HepG2 (cell line): ENCODE data around the gene TRAF3. TPM values are rescaled to one million over a fixed set of nuclear protein-coding genes. Genes with fewer than 3 reads are reported as not detected.

Experiments
- ATAC-seq: fragments of 200-7000 bp; cut with Tn5 transposase; 3 replicates; pipeline ENCODE4 v1.9.1; 2020; ENCODE audit warnings: mild to moderate bottlenecking, moderate library complexity
- BruUV-seq: library from RNA; stranded (reverse); fragments of 400-500 nt; replicated peaks from 2 replicates; lab custom pipeline; 2021; lab: Mats Ljungman, UMichigan
- CTCF ChIA-PET: fragments of 300-600 bp; formaldehyde crosslinking; extraction: SDS; loops from one replicate; lab custom pipeline; 2021; ENCODE audit warnings: low total read pairs, inconsistent platforms, low intra/inter-chr PET ratio; lab: Yijun Ruan, JAX
- POLR2A ChIA-PET: fragments of 350-600 bp; sonication (Branson Sonifier 250); formaldehyde crosslinking; loops from one replicate; lab custom pipeline; 2020; ENCODE audit warnings: antibody characterized with exemption, inconsistent platforms; lab: Yijun Ruan, JAX
- DNase-seq: peaks from one replicate; pipeline ENCODE4 v3.0.0-alpha.2; 2015; ENCODE audit warnings: low spot score
- FAIRE-seq: peaks from 3 replicates; lab custom pipeline; 2011; peaks lifted over from hg19 to GRCh38; lab: Jason Lieb, UNC
- H2AFZ ChIP-seq: one replicate; pipeline ENCODE4 v1.6.1; 2011; ENCODE audit warnings: low read length, inconsistent platforms
- H3K27ac ChIP-seq: fragments of 300-600 bp; 3 replicates; pipeline ENCODE4 v1.8.0; 2011; ENCODE audit warnings: mixed run types, mild to moderate bottlenecking, mixed read lengths, low read length, inconsistent platforms; ENCODE audit not compliant: insufficient read depth; ENCODE audit errors: extremely low read length
- H3K27me3 ChIP-seq, 2 experiments: fragments of 200-600 bp in 1 of 2; 2 replicates in 1 of 2; 3 replicates in 1 of 2; pipeline versions ENCODE4 v1.6.0 to v1.8.0; 2011; ENCODE audit warnings: low read length in 2 of 2, mild to moderate bottlenecking in 2 of 2, moderate library complexity in 2 of 2, inconsistent platforms in 1 of 2; ENCODE audit not compliant: insufficient read depth in 2 of 2, control insufficient read depth in 1 of 2
- H3K36me3 ChIP-seq, 2 experiments: fragments of 200-600 bp in 1 of 2; replicated peaks in 1 of 2; 2 replicates in 1 of 2; 3 replicates in 1 of 2; pipeline versions ENCODE4 v1.5.1 to v1.8.0; 2011; ENCODE audit warnings: low read length in 2 of 2, inconsistent platforms in 1 of 2; ENCODE audit not compliant: insufficient read depth in 2 of 2, control insufficient read depth in 1 of 2
- H3K4me1 ChIP-seq: 2 replicates; pipeline ENCODE4 v1.5.1; 2012; ENCODE audit warnings: low read length, inconsistent platforms; ENCODE audit not compliant: insufficient read depth
- H3K4me2 ChIP-seq: 2 replicates; pipeline ENCODE4 v1.6.0; 2011; ENCODE audit warnings: low read depth, low read length, inconsistent platforms
- H3K4me3 ChIP-seq, 3 experiments: fragments of 200-600 bp in 1 of 3; sonication (generic), shearing (Covaris generic) in 1 of 3; replicated peaks in 1 of 3; 2 replicates each; pipeline ENCODE4 v1.5.1; 2011 to 2016; ENCODE audit warnings: low read length in 3 of 3, inconsistent platforms in 2 of 3, low read depth in 2 of 3, mild to moderate bottlenecking in 2 of 3, control low read depth in 1 of 3, mixed read lengths in 1 of 3; ENCODE audit not compliant: insufficient read depth in 1 of 3
- H3K79me2 ChIP-seq: one replicate; pipeline ENCODE4 v1.6.1; 2011; ENCODE audit warnings: low read length, inconsistent platforms; ENCODE audit not compliant: insufficient read depth
- H3K9ac ChIP-seq: 2 replicates; pipeline ENCODE4 v1.6.0; 2011; ENCODE audit warnings: mild to moderate bottlenecking, low read depth, low read length, inconsistent platforms; ENCODE audit not compliant: insufficient read depth
- H3K9me3 ChIP-seq: 2 replicates; pipeline ENCODE4 v1.5.1; 2012; ENCODE audit warnings: mild to moderate bottlenecking, low read length
- H4K20me1 ChIP-seq: 2 replicates; pipeline ENCODE4 v1.6.0; 2011; ENCODE audit warnings: inconsistent platforms, mild to moderate bottlenecking, low read length, moderate library complexity; ENCODE audit not compliant: insufficient read depth
- CCDC6 ChIP-seq: sonication (generic); formaldehyde crosslinking; IDR thresholded peaks from 2 replicates; pipeline ENCODE4 v1.8.1; 2022; ENCODE audit warnings: mild to moderate bottlenecking, missing genetic modification reagents, moderate library complexity
- DZIP1 ChIP-seq: sonication (generic); formaldehyde crosslinking; IDR thresholded peaks from 2 replicates; pipeline ENCODE4 v1.5.0; 2020; ENCODE audit warnings: mild to moderate bottlenecking, missing genetic modification reagents
- ELF3 ChIP-seq: IDR thresholded peaks from 2 replicates; pipeline ENCODE4 v1.6.1; 2016; ENCODE audit warnings: missing genetic modification reagents, missing compliant biosample characterization
- GATAD2A ChIP-seq: IDR thresholded peaks from 2 replicates; pipeline ENCODE4 v1.6.1; 2016
- KAT2B ChIP-seq: fragments of 150-350 bp; IDR thresholded peaks from 2 replicates; pipeline ENCODE4 v1.6.1; 2014; ENCODE audit warnings: low read depth, low read length, borderline replicate concordance
- MED1 ChIP-seq: sonication (generic); formaldehyde crosslinking; IDR thresholded peaks from 2 replicates; pipeline ENCODE4 v1.4.0; 2020; ENCODE audit warnings: missing genetic modification reagents
- SMAD1 ChIP-seq: sonication (generic); formaldehyde crosslinking; IDR thresholded peaks from 2 replicates; pipeline ENCODE4 v1.4.0; 2020; ENCODE audit warnings: missing genetic modification reagents, low read depth, mild to moderate bottlenecking, borderline replicate concordance
- SMYD3 ChIP-seq: sonication (generic); formaldehyde crosslinking; IDR thresholded peaks from 2 replicates; pipeline ENCODE4 v1.8.1; 2023; ENCODE audit warnings: mild to moderate bottlenecking, missing genetic modification reagents
- STAT5B ChIP-seq: sonication (generic); formaldehyde crosslinking; IDR thresholded peaks from 2 replicates; pipeline ENCODE4 v1.4.0; 2020; ENCODE audit warnings: missing genetic modification reagents
- TCF7 ChIP-seq: sonication (generic); IDR thresholded peaks from 2 replicates; pipeline ENCODE4 v1.6.1; 2016; ENCODE audit warnings: antibody characterized with exemption, low read depth
- ZNF180 ChIP-seq: sonication (generic); formaldehyde crosslinking; IDR thresholded peaks from 2 replicates; pipeline ENCODE4 v1.4.0; 2020; ENCODE audit warnings: low read depth, missing genetic modification reagents, borderline replicate concordance
- ZNF282 ChIP-seq: fragments of 450-650 bp; IDR thresholded peaks from 2 replicates; pipeline ENCODE4 v1.6.1; 2018; ENCODE audit not compliant: partially characterized antibody
- ZNF670 ChIP-seq: sonication (generic); formaldehyde crosslinking; IDR thresholded peaks from 2 replicates; pipeline ENCODE4 v1.8.0; 2022; ENCODE audit warnings: mild to moderate bottlenecking, missing genetic modification reagents, borderline replicate concordance
- WGBS: methylation state at CpG from one replicate; pipeline ENCODE4 v1.1.6; 2017; ENCODE audit warnings: low lambda C conversion rate; 5-methylcytosine and 5-hydroxymethylcytosine counted together
- in situ Hi-C: cut with HindIII; loops from 2 replicates; pipeline ENCODE4 v1.10.0; 2017; ENCODE audit warnings: low pct_unique_long_range_greater_than_20kb; ENCODE audit not compliant: extremely low pct_ligation_motif_present
- intact Hi-C: fragments of 100-400 bp; cut with micrococcal nuclease; formaldehyde crosslinking; loops from one replicate; pipeline ENCODE4 v1.10.0; 2022; ENCODE audit not compliant: unreplicated experiment
- polyA plus RNA-seq, 8 experiments: library from polyadenylated mRNA; depleted of rRNA in 3 of 8; stranded (reverse) in 7 of 8; unstranded in 1 of 8; fragments of >200 nt; fragmentation: Illumina TruSeq in 4 of 8; extraction: Trizol in 4 of 8; gene quantifications; 2 replicates each; pipeline versions ENCODE4 v1.2.1 to v1.2.3, GENCODE V29; 2011 to 2016; ENCODE audit warnings: low read depth in 4 of 8, missing spikeins in 1 of 8, mixed read lengths in 1 of 8; ENCODE audit not compliant: insufficient read depth in 1 of 8
- total RNA-seq, 5 experiments: library from RNA; depleted of rRNA; stranded (reverse); fragments of >200 nt; fragmentation: Illumina TruSeq; extraction: Trizol; gene quantifications; 2 replicates each; pipeline ENCODE4 v1.2.3, GENCODE V29; 2016; ENCODE audit warnings: low read depth in 1 of 5

The TRAF3 gene
- total and polyA plus RNA-seq, 2 of the 13 experiments (the other 11 are each of a cell fraction or from before 2014, with no cell fraction given): 6.9 to 12.2 TPM

DNA sequence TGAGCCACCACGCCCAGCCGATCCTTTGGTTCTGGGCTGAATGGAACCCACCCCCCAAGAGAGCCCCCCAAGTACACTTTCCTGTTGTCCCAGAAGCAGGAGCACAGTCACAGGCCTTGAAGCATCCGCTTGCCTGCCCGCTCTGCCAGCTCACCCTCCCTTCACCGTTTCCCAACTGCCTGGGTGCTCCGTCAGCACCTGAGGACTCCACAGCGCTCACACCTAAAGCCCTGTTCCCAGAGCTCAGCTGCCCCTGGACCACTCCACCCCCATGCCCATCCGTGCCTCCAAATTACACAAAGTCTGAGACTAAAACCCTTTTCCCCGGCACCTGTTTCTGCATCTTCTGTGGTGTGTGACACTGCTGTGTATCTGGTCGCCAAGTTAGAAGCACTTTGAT is 44.3 kb upstream of the TRAF3 start:
- BruUV-seq: no TSS peak
- CTCF ChIA-PET: no interaction called here

More for the DNA sequence above, 44.3 kb upstream of the TRAF3 start:
- no peaks in the 10 kb centered on the region for H3K9me3 ChIP-seq
- 96% methylated on average over 10 of the region's 10 CpGs for WGBS
- H3K79me2 ChIP-seq: no peaks in the 10 kb centered on the region
- H3K36me3 ChIP-seq: peaks cover 11 to 26% of the 10 kb centered on the region in 2 experiments
- no peak overlapping the region for H2AFZ ChIP-seq
- POLR2A ChIA-PET: no interaction called here
- H3K9ac ChIP-seq: no peak overlapping the region
- H3K4me3 ChIP-seq: no peak overlapping the region
- no peaks in the 10 kb centered on the region for H3K27me3 ChIP-seq
- in situ Hi-C loops: no loop called here
- DNase-seq (no peak), FAIRE-seq (no peak), ATAC-seq (no peak)
- H3K4me2 ChIP-seq: no peak overlapping the region
- intact Hi-C loops: no loop called here
- no peaks in the 10 kb centered on the region for H4K20me1 ChIP-seq
- H3K4me1 ChIP-seq: no peaks in the 10 kb centered on the region
- H3K27ac ChIP-seq: no peak overlapping the region
- TF ChIP-seq ZNF670 (CRISPR knock-in tag): no peak
- no peak for TF ChIP-seq GATAD2A (CRISPR knock-in tag)
- no peak for TF ChIP-seq MED1
- TF ChIP-seq TCF7: no peak
- no peak for TF ChIP-seq ZNF282
- TF ChIP-seq ZNF180: no peak
- TF ChIP-seq ELF3 (CRISPR knock-in tag): no peak
- TF ChIP-seq DZIP1 (CRISPR knock-in tag): no peak
- TF ChIP-seq STAT5B (CRISPR knock-in tag): no peak
- no peak for TF ChIP-seq SMYD3 (CRISPR knock-in tag)
- TF ChIP-seq SMAD1 (CRISPR knock-in tag): no peak
- no peak for TF ChIP-seq KAT2B
- no peak for TF ChIP-seq CCDC6 (CRISPR knock-in tag)
